Vagina (tissue), 2 donors: ENCODE results near the gene HOXB3. TPM values are rescaled to one million over a fixed set of nuclear protein-coding genes. Genes with fewer than 3 reads are reported as not detected.

Experiments used
- DNase-seq, 2 donors: peaks; one replicate each; pipeline ENCODE4 v3.0.0-alpha.2; 2017; ENCODE audit errors: extremely low spot score in 2 of 2
- H3K27ac ChIP-seq: fragments of 200-600 bp; sonication (generic); one replicate; pipeline ENCODE4 v1.5.1; 2019
- H3K27me3 ChIP-seq: fragments of 200-600 bp; sonication (generic); one replicate; pipeline ENCODE4 v1.5.1; 2019
- H3K36me3 ChIP-seq, 2 donors: fragments of 200-600 bp; sonication (generic); one replicate each; pipeline ENCODE4 v1.5.1; 2017 to 2019
- H3K4me1 ChIP-seq: fragments of 200-600 bp; sonication (generic); one replicate; pipeline ENCODE4 v1.5.1; 2019
- H3K4me3 ChIP-seq, 2 donors: fragments of 200-600 bp; sonication (generic); 1 replicate in 1 of 2; 2 replicates in 1 of 2; pipeline ENCODE4 v1.5.1; 2016 to 2019
- H3K9me3 ChIP-seq: fragments of 200-600 bp; sonication (generic); one replicate; pipeline ENCODE4 v1.5.1; 2019
- POLR2A ChIP-seq, 2 donors: fragments of 450-650 bp; IDR thresholded peaks; one replicate each; pipeline ENCODE4 v1.6.1; 2017; ENCODE audit warnings: antibody characterized with exemption in 2 of 2, mild to moderate bottlenecking in 2 of 2, moderate library complexity in 2 of 2
- POLR2AphosphoS5 ChIP-seq, 2 donors: sonication (generic); formaldehyde crosslinking; IDR thresholded peaks; one replicate each; pipeline ENCODE4 v1.9.0; 2017; ENCODE audit warnings: antibody characterized with exemption in 2 of 2, mild to moderate bottlenecking in 2 of 2, low read depth in 1 of 2; ENCODE audit not compliant: insufficient read depth in 1 of 2
- intact Hi-C: fragments of 100-400 bp; cut with DNase I; formaldehyde crosslinking; loops from one replicate; pipeline ENCODE4 v1.15.1; 2023
- total RNA-seq: library from RNA; depleted of rRNA; stranded (reverse); fragments of >200 nt; gene quantifications from one replicate; pipeline ENCODE4 v1.2.3, GENCODE V29; 2016
- TF ChIP-seq, protein P1 (sequence below), 3 experiments: fragments of 450-650 bp in 2 of 3; fragments of 200-600 bp in 1 of 3; sonication (generic) in 1 of 3; IDR thresholded peaks; one replicate each; pipeline ENCODE4 v1.5.1; 2017 to 2019; ENCODE audit warnings: antibody characterized with exemption in 3 of 3, mild to moderate bottlenecking in 2 of 3, moderate library complexity in 2 of 3

Gene HOXB3
- total RNA-seq, 1 donor from 2014 or later: 17.7 TPM

DNA sequence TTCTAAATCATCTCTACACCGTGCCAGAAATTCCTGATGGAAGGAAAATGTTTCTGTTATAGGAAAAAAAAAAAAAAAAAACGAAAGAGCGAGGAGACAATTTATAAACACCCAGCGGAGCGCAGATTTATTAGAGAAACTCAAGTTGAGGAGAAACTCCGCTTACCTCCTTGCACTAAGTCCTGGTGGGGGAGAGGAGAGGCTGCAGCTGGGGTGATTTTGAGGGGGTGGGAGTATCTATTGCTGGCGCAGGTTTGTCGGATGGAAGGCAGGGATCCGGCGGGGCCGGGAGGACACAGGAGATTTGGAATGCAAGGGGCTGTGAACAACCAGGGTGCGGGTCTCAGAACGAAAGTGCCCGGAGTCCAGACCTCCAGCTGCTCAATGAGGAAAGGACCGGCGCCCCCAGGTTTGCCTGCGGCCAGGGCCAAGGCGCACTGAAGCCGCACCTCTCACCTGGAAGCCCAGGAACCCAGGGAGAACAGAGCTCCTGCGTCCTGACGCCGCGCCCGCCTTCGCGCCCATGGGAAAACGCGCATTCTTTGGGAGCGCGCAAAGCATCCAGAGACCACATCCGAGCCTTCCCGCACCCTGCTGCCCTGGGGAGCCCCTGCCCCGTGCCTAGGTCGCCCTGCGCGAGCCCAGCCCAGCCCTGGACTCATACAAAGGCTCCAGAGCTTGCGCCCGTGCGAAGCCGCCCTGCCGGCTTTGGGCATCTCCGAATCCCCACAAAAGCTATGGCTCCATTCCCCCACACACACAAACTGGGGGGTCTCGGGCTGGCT is 27.6 kb upstream of the HOXB3 start:
- Histone ChIP-seq H3K36me3 (no peaks in the 10 kb centered on the region), H3K4me1 (peaks cover 16% of the 10 kb centered on the region), H3K4me3 (no peak overlapping the region), H3K9me3 (no peaks in the 10 kb centered on the region), H3K27ac (no peak overlapping the region), H3K27me3 (peaks cover 24% of the 10 kb centered on the region)
- intact Hi-C loops: no loop called here
- no peak for DNase-seq
- no peak for TF ChIP-seq POLR2AphosphoS5 (IDR thresholded peaks at IDR 0.05; ENCODE audit: insufficient read depth in 1 of 2, low read depth in 1 of 2)
- TF ChIP-seq POLR2A (IDR thresholded peaks at IDR 0.05): no peak
- TF ChIP-seq, protein P1, sequence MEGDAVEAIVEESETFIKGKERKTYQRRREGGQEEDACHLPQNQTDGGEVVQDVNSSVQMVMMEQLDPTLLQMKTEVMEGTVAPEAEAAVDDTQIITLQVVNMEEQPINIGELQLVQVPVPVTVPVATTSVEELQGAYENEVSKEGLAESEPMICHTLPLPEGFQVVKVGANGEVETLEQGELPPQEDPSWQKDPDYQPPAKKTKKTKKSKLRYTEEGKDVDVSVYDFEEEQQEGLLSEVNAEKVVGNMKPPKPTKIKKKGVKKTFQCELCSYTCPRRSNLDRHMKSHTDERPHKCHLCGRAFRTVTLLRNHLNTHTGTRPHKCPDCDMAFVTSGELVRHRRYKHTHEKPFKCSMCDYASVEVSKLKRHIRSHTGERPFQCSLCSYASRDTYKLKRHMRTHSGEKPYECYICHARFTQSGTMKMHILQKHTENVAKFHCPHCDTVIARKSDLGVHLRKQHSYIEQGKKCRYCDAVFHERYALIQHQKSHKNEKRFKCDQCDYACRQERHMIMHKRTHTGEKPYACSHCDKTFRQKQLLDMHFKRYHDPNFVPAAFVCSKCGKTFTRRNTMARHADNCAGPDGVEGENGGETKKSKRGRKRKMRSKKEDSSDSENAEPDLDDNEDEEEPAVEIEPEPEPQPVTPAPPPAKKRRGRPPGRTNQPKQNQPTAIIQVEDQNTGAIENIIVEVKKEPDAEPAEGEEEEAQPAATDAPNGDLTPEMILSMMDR (IDR thresholded peaks at IDR 0.05): no peak

DNA sequence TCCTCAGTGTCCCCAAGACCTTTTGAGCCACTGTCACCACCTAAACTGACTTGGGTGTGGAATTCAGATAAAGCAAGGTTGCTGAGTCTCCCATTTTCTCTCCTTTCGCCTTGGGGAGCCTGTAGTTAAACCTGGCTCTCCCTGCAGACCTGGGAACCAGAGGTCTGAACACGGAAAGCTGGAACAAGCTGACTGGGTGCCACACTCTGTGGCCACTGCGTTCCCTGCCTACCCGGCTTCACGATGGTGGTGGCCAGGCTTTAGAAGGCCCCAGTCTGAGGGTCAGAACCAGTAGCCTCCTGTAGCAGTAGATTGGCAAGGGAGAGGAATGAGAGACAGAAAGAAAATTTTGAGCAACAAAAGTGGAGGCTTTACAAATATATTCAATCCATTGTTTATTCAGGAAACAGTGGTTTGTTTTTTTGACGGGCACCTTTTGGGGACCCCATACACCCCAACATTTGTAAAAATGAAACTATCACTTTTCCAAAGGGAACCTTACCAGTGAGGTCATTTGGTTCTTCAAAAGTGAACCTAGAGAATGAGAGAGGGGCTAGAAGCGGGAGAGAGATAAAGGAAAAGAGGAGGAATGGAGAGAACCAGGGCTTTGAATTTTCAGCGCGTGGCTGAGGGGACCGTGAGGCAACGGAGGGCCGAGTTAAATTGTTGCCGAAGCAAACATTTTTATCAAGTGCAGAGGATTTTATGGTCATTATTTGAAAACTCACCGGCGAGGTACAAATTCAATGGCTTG is 26.9 kb upstream of the HOXB3 start:
- no peak overlapping the region for H3K4me3 ChIP-seq
- no peaks in the 10 kb centered on the region for H3K9me3 ChIP-seq
- peaks cover 18% of the 10 kb centered on the region for H3K4me1 ChIP-seq
- intact Hi-C loops: no loop called here
- peaks cover 18% of the 10 kb centered on the region for H3K27me3 ChIP-seq
- TF ChIP-seq POLR2AphosphoS5 (IDR thresholded peaks at IDR 0.05; ENCODE audit: insufficient read depth in 1 of 2, low read depth in 1 of 2): no peak
- TF ChIP-seq, protein P1 (IDR thresholded peaks at IDR 0.05): no peak
- no peak for TF ChIP-seq POLR2A (IDR thresholded peaks at IDR 0.05)
- no peak overlapping the region for H3K27ac ChIP-seq
- no peak for DNase-seq
- H3K36me3 ChIP-seq: no peaks in the 10 kb centered on the region

DNA sequence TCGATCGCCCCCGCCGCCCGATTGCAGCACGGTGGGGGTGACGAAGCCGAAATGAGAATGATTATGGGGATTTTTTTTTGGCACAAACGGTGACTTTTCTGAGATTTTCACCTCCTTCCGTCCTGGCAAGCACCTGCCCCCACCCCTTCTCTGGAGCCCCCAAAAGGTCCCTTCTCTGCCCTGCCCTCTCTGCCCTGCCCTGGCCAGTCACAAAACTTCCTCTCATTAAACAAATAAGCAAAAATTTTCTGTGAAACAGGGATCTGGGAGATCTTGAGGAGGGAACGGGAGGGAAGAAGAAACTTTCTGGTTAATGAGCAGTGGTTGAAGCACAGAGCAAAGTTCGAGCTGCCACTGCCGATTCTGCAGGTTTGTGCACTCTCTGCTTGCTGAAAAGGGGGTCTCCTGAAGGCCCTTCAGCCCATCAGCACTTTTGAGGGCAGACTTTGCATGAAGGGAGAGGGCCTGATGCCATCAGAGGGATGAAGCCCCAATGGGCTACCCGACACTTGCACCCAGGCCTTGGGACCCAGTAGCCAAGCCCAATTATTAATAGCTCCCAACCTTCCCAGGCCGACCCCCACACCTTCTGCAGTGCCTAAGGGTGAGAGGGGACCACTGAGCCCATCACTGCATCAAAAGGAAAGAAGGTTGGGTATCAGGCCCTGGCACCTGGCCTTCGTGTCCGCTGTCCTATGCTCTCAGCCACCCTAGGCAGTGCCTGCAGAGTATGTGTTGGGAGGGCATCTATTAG is 26.1 kb upstream of the HOXB3 start:
- intact Hi-C loops: no loop called here
- no peak overlapping the region for H3K27ac ChIP-seq
- peaks cover 26% of the 10 kb centered on the region for H3K4me1 ChIP-seq

DNA sequence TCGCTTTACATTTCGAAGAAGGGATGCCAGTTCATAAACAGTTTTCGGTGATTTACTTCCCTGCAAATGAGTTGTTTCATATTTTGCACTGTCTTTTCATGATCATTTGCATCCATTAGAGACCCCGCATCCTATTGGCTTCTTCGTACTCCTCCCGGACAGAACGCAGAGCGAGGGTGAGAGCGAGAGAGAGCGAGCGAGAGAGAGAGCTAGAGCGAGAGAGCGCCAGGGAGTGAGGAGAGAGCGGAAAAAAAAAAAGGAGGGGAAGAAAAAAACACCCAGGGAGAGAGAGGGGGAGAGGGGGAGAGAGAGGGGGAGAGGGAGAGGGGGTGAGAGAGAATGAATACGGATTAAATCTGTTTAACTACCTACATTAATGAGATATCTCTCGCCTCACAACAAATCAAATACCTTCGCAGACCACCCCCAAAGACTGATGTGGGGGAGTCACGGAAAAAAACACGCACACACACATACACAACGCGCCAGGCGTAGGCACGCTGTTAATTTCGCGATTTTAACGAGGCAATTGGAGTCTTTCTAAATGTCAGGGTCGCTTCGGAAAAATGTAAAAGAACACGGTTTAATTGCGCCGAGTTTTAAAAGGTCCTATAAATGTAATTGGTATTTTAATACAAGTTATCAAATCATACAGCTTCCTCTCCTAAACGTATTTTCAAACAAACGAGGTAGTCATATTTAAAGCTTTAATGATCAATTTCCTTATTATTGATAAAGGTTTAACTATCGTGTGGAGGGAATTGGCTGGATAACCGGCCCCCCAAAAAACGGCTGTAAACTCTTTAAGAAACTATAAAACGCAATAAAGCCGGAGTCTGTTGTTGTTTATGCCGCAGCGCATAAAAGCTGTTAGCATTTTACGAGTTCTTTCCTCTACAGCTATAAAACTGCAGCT is 25.3 kb upstream of the HOXB3 start, which contains the start of gene HOXB8:
TSS of gene HOXB8 (minus strand) at position 246 of the 916 bp plus-strand sequence. CDS start 588 bp downstream, outside the sequence.
- no peaks in the 10 kb centered on the region for H3K9me3 ChIP-seq
- peaks cover 34% of the 10 kb centered on the region for H3K4me1 ChIP-seq
- H3K27me3 ChIP-seq: peaks cover 18% of the 10 kb centered on the region
- H3K4me3 ChIP-seq: peak within 1 kb of the TSS; percentile 36 to 60
- DNase-seq: no peak
- H3K27ac ChIP-seq: no peak within 1 kb of the TSS
- intact Hi-C loops: no loop called here
- H3K36me3 ChIP-seq: no peaks in the 10 kb centered on the region
- TF ChIP-seq POLR2AphosphoS5 (IDR thresholded peaks at IDR 0.05; ENCODE audit: insufficient read depth in 1 of 2, low read depth in 1 of 2) (no peak), POLR2A (IDR thresholded peaks at IDR 0.05) (no peak)
- TF ChIP-seq, protein P1 (IDR thresholded peaks at IDR 0.05): no peak

More for the DNA sequence above, 26.1 kb upstream of the HOXB3 start:
- H3K36me3 ChIP-seq: no peaks in the 10 kb centered on the region
- no peaks in the 10 kb centered on the region for H3K9me3 ChIP-seq
- no peak overlapping the region for H3K4me3 ChIP-seq
- no peak for TF ChIP-seq POLR2A (IDR thresholded peaks at IDR 0.05)
- no peak for TF ChIP-seq POLR2AphosphoS5 (IDR thresholded peaks at IDR 0.05; ENCODE audit: insufficient read depth in 1 of 2, low read depth in 1 of 2)
- TF ChIP-seq, protein P1 (IDR thresholded peaks at IDR 0.05): no peak
- peaks cover 18% of the 10 kb centered on the region for H3K27me3 ChIP-seq
- DNase-seq: no peak
